B cell (primary cell): ENCODE data around the gene SCARB2. TPM values are rescaled to one million over a fixed set of nuclear protein-coding genes. Genes with fewer than 3 reads are reported as not detected.

Source experiments
- ATAC-seq: fragments of 200-7000 bp; cut with Tn5 transposase; one replicate; pipeline ENCODE4 v1.10.0; 2021; ENCODE audit warnings: low read depth, mild to moderate bottlenecking, moderate number of reproducible peaks, moderate library complexity
- CTCF ChIA-PET: fragments of 350-600 bp; sonication (Branson Sonifier 250); formaldehyde crosslinking; loops from one replicate; lab custom pipeline; 2021; ENCODE audit warnings: antibody characterized with exemption, inconsistent platforms; lab: Charles Lee
- POLR2A ChIA-PET: fragments of 350-600 bp; sonication (Branson Sonifier 250); formaldehyde crosslinking; loops from one replicate; lab custom pipeline; 2021; ENCODE audit warnings: antibody characterized with exemption; lab: Charles Lee
- DNase-seq: peaks from one replicate; pipeline ENCODE4 v3.0.0; 2013
- H2AFZ ChIP-seq: 2 replicates; pipeline ENCODE4 v1.6.1; 2012; ENCODE audit warnings: mild to moderate bottlenecking, low read depth, low read length; ENCODE audit not compliant: insufficient read depth, poor library complexity, severe bottlenecking
- H3K27ac ChIP-seq, 2 donors: 1 replicate in 1 of 2; 2 replicates in 1 of 2; pipeline ENCODE4 v1.5.1; 2012 to 2013; ENCODE audit warnings: low read length in 2 of 2, mild to moderate bottlenecking in 2 of 2, moderate library complexity in 1 of 2
- H3K27me3 ChIP-seq, 4 experiments: fragments of 200-600 bp in 1 of 4; sonication (generic) in 1 of 4; replicated peaks in 1 of 4; 1 replicate in 2 of 4; 2 replicates in 2 of 4; pipeline versions ENCODE4 v1.6.1 to v1.7.0; 2013 to 2016; ENCODE audit warnings: low read length in 3 of 4, mild to moderate bottlenecking in 2 of 4, mixed read lengths in 1 of 4, moderate library complexity in 1 of 4; ENCODE audit not compliant: insufficient read depth in 4 of 4, control insufficient read depth in 3 of 4; ENCODE audit errors: control extremely low read depth in 1 of 4
- H3K36me3 ChIP-seq, 2 experiments: replicated peaks in 1 of 2; 1 replicate in 1 of 2; 2 replicates in 1 of 2; pipeline versions ENCODE4 v1.6.1 to v1.7.1; 2013; ENCODE audit warnings: low read length in 1 of 2; ENCODE audit not compliant: insufficient read depth in 2 of 2, control insufficient read depth in 1 of 2; ENCODE audit errors: control extremely low read depth in 1 of 2, extremely low read depth in 1 of 2
- H3K4me1 ChIP-seq, 2 donors: fragments of 200-600 bp in 1 of 2; sonication (generic) in 1 of 2; 1 replicate in 1 of 2; 2 replicates in 1 of 2; pipeline versions ENCODE4 v1.5.1 to v1.6.1; 2013 to 2017; ENCODE audit warnings: low read length in 2 of 2; ENCODE audit not compliant: control insufficient read depth in 2 of 2, insufficient read depth in 2 of 2
- H3K4me2 ChIP-seq: replicated peaks from 2 replicates; pipeline ENCODE3; 2012; ENCODE audit warnings: mild to moderate bottlenecking, low read depth, low read length; ENCODE audit not compliant: poor library complexity, severe bottlenecking
- H3K4me3 ChIP-seq, 5 experiments: fragments of 200-600 bp in 1 of 5; sonication (generic) in 1 of 5; 1 replicate in 3 of 5; 2 replicates in 2 of 5; pipeline versions ENCODE4 v1.5.1 to v1.7.0; 2011 to 2016; ENCODE audit warnings: low read length in 4 of 5, mild to moderate bottlenecking in 4 of 5, low read depth in 2 of 5, control low read depth in 1 of 5, moderate library complexity in 1 of 5; ENCODE audit not compliant: insufficient read depth in 1 of 5; ENCODE audit errors: control extremely low read depth in 1 of 5, extremely low read depth in 1 of 5
- H3K79me2 ChIP-seq: fragments of 200-600 bp; sonication (generic); one replicate; pipeline ENCODE4 v1.6.0; 2016; ENCODE audit warnings: low read length; ENCODE audit not compliant: control insufficient read depth, insufficient read depth
- H3K9ac ChIP-seq: fragments of 200-600 bp; sonication (generic); 2 replicates; pipeline ENCODE4 v1.6.1; 2017; ENCODE audit warnings: mild to moderate bottlenecking, low read length, moderate library complexity
- H3K9me3 ChIP-seq, 3 donors: one replicate each; pipeline versions ENCODE4 v1.6.1 to v1.7.1; 2013; ENCODE audit warnings: low read length in 2 of 3; ENCODE audit not compliant: control insufficient read depth in 2 of 3, insufficient read depth in 1 of 3; ENCODE audit errors: control extremely low read depth in 1 of 3
- H4K20me1 ChIP-seq: 2 replicates; pipeline ENCODE4 v1.6.0; 2012; ENCODE audit warnings: mild to moderate bottlenecking, low read length; ENCODE audit not compliant: insufficient read depth, control insufficient read depth, poor library complexity, severe bottlenecking
- H3K27ac Mint-ChIP-seq: one replicate; pipeline ENCODE4 v1.8.0; 2021; ENCODE audit warnings: mixed read lengths
- H3K27me3 Mint-ChIP-seq: one replicate; pipeline ENCODE4 v1.8.0; 2021; ENCODE audit warnings: mixed read lengths
- H3K4me1 Mint-ChIP-seq: one replicate; pipeline ENCODE4 v1.8.0; 2021; ENCODE audit warnings: mixed read lengths
- H3K4me3 Mint-ChIP-seq: one replicate; pipeline ENCODE4 v1.8.0; 2021; ENCODE audit warnings: mixed read lengths
- H3K9me3 Mint-ChIP-seq: one replicate; pipeline ENCODE4 v1.8.0; 2022; ENCODE audit warnings: mixed read lengths; ENCODE audit not compliant: insufficient read depth
- EZH2 ChIP-seq: IDR thresholded peaks from 2 replicates; pipeline ENCODE4 v1.6.1; 2012; ENCODE audit warnings: borderline replicate concordance, low read depth, mild to moderate bottlenecking, moderate library complexity, low read length; ENCODE audit not compliant: insufficient read depth, poor library complexity, severe bottlenecking
- WGBS: methylation state at CpG from one replicate; pipeline ENCODE4 v1.1.5; 2013; ENCODE audit warnings: missing lambda C conversion rate; ENCODE audit not compliant: insufficient coverage; 5-methylcytosine and 5-hydroxymethylcytosine counted together
- intact Hi-C: fragments of 100-400 bp; cut with micrococcal nuclease; formaldehyde crosslinking; loops from one replicate; pipeline ENCODE4 v1.10.0; 2022
- polyA plus RNA-seq: library from polyadenylated mRNA; depleted of rRNA; stranded (reverse); fragments of >200 nt; gene quantifications from 2 replicates; pipeline ENCODE4 v1.2.3, GENCODE V29; 2012
- total RNA-seq, 2 donors: library from RNA; stranded (reverse); fragments of 120-200 nt in 1 of 2; gene quantifications; 1 replicate in 1 of 2; 2 replicates in 1 of 2; pipeline versions ENCODE4 v1.2.3 to v1.2.4, GENCODE V29; 2013 to 2022
- TF ChIP-seq, protein P1 (sequence below): fragments of 200-600 bp; IDR thresholded peaks from one replicate; pipeline ENCODE4 v1.8.0; 2022; ENCODE audit warnings: antibody characterized with exemption, mild to moderate bottlenecking

SCARB2 gene
- total and polyA plus RNA-seq, 2 donors (not counting 1 experiment from before 2014, with no cell fraction given): 7.8 to 30.3 TPM

DNA sequence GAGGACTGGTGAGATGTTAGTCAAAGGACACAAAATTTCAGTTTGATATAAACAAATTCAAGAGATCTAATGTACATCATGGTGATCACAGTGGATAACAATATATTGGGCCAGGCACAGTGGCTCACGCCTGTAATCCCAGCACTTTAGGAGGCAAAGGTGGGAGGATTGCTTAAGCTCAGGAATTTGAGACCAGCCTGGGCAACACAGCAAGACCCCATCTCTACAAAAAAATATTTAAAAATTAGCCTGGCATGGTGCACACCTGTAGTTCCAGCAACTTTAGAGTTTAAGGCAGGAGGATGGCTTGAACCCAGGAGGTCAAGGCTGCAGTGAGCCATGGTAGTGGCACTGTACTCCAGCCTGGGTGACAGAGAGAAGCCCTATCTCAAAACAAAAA lies 8.7 kb downstream of the SCARB2 start:
- TF ChIP-seq EZH2: no peak
- TF ChIP-seq, protein P1, sequence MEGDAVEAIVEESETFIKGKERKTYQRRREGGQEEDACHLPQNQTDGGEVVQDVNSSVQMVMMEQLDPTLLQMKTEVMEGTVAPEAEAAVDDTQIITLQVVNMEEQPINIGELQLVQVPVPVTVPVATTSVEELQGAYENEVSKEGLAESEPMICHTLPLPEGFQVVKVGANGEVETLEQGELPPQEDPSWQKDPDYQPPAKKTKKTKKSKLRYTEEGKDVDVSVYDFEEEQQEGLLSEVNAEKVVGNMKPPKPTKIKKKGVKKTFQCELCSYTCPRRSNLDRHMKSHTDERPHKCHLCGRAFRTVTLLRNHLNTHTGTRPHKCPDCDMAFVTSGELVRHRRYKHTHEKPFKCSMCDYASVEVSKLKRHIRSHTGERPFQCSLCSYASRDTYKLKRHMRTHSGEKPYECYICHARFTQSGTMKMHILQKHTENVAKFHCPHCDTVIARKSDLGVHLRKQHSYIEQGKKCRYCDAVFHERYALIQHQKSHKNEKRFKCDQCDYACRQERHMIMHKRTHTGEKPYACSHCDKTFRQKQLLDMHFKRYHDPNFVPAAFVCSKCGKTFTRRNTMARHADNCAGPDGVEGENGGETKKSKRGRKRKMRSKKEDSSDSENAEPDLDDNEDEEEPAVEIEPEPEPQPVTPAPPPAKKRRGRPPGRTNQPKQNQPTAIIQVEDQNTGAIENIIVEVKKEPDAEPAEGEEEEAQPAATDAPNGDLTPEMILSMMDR: no peak

DNA sequence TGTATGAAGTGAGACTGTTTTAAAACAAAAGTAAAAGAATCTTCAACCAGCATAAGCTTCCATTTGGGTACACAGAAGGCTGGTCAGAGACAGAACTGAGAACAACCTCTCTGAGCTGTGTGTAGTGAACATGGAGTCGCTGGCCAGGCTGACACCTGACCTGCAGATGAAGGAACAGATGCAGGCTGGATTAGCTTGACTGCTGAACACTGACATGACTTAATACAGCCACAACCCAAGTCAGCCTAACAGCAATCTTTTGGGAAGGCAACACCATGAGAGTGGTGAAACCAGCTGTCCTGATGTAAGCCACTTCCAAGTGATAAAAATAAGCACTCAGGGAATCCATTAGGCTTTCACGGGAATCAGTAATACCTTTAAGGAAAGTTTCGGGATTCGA lies 10.1 kb downstream of the SCARB2 start:
- Histone ChIP-seq H3K4me3 (no peak overlapping the region), H3K9me3 (no peaks in the 10 kb centered on the region), H4K20me1 (peaks cover 3% of the 10 kb centered on the region), H3K36me3 (no peaks in the 10 kb centered on the region), H3K27me3 (no peaks in the 10 kb centered on the region), H2AFZ (no peak overlapping the region), H3K4me1 (peaks cover 23 to 25% of the 10 kb centered on the region in 2 donors), H3K27ac (no peak overlapping the region), H3K79me2 (peaks cover 54% of the 10 kb centered on the region), H3K9ac (no peak overlapping the region), H3K4me2 (no peak overlapping the region)
- Mint-ChIP-seq H3K27me3 (no peaks in the 10 kb centered on the region), H3K27ac (no peak overlapping the region), H3K9me3 (no peaks in the 10 kb centered on the region), H3K4me1 (peaks cover 32% of the 10 kb centered on the region), H3K4me3 (no peak overlapping the region)
- CTCF ChIA-PET: interaction anchor here (1.3 to 1.6 kb wide), 2 partner anchors 19 to 24 kb away, joined by 3 to 8 read pairs; no protein-coding TSS in a partner anchor
- WGBS: 13% methylated on average over 1 of the region's 4 CpGs
- intact Hi-C loops: no loop called here
- ATAC-seq (no peak), DNase-seq (no peak)
- POLR2A ChIA-PET: no interaction called here
- TF ChIP-seq, protein P1: no peak
- TF ChIP-seq EZH2: no peak

More for the DNA sequence above, 8.7 kb downstream of the SCARB2 start:
- Histone ChIP-seq H3K27me3 (no peaks in the 10 kb centered on the region), H3K79me2 (peaks cover 62% of the 10 kb centered on the region), H3K4me2 (no peak overlapping the region), H3K36me3 (no peaks in the 10 kb centered on the region), H3K4me1 (peaks cover 18 to 20% of the 10 kb centered on the region in 2 donors), H3K9ac (no peak overlapping the region), H3K9me3 (no peaks in the 10 kb centered on the region), H3K27ac (no peak overlapping the region), H2AFZ (no peak overlapping the region), H3K4me3 (no peak overlapping the region), H4K20me1 (peaks cover 7% of the 10 kb centered on the region)
- no peak for ATAC-seq
- ChIA-PET CTCF (no interaction called here), POLR2A (no interaction called here)
- no CpG with 5 or more reads among the region's 1 CpG for WGBS
- Mint-ChIP-seq H3K4me1 (peaks cover 28% of the 10 kb centered on the region), H3K27me3 (no peaks in the 10 kb centered on the region), H3K9me3 (no peaks in the 10 kb centered on the region), H3K4me3 (no peak overlapping the region), H3K27ac (no peak overlapping the region)
- intact Hi-C loops: no loop called here
- no peak for DNase-seq
